IMR-90 (cell line): ENCODE data around the gene MAPK13. TPM values are rescaled to one million over a fixed set of nuclear protein-coding genes. Genes with fewer than 3 reads are reported as not detected.

Experiments used
- ATAC-seq: fragments of 200-7000 bp; cut with Tn5 transposase; 2 replicates; pipeline ENCODE4 v1.9.1; 2020; ENCODE audit warnings: low read depth, mild to moderate bottlenecking, moderate library complexity
- BruUV-seq: library from RNA; stranded (reverse); fragments of 400-500 nt; replicated peaks from 2 replicates; lab custom pipeline; 2021; lab: Mats Ljungman, UMichigan
- CTCF ChIA-PET: fragments of 300-600 bp; formaldehyde crosslinking; extraction: SDS; loops from one replicate; lab custom pipeline; 2021; ENCODE audit warnings: antibody characterized with exemption; lab: Yijun Ruan, JAX
- POLR2A ChIA-PET: fragments of 300-600 bp; sonication (Branson Sonifier 250); formaldehyde crosslinking; loops from one replicate; lab custom pipeline; 2022; ENCODE audit warnings: antibody characterized with exemption; ENCODE audit not compliant: unreplicated experiment; lab: Charles Lee
- DNase-seq: peaks from one replicate; pipeline ENCODE4 v3.0.0; 2013
- H2AFZ ChIP-seq: replicated peaks from 2 replicates; pipeline ENCODE3; 2013; ENCODE audit warnings: low read length, mild to moderate bottlenecking; ENCODE audit not compliant: poor library complexity
- H2AK5ac ChIP-seq: 2 replicates; pipeline ENCODE4 v1.6.1; 2013; ENCODE audit warnings: low read depth, low read length, inconsistent platforms
- H2AK9ac ChIP-seq: replicated peaks from 2 replicates; pipeline ENCODE3; 2013; ENCODE audit warnings: mild to moderate bottlenecking, low read depth, low read length, moderate library complexity; ENCODE audit not compliant: poor library complexity
- H2BK120ac ChIP-seq: 2 replicates; pipeline ENCODE4 v1.6.1; 2013; ENCODE audit warnings: low read depth, low read length, inconsistent platforms
- H2BK15ac ChIP-seq: 3 replicates; pipeline ENCODE4 v1.6.1; 2013; ENCODE audit warnings: low read depth, low read length, inconsistent platforms
- H2BK20ac ChIP-seq: 2 replicates; pipeline ENCODE4 v1.6.1; 2013; ENCODE audit warnings: low read depth, mild to moderate bottlenecking, inconsistent platforms, low read length, moderate library complexity
- H2BK5ac ChIP-seq: 2 replicates; pipeline ENCODE4 v1.6.1; 2013; ENCODE audit warnings: mild to moderate bottlenecking, low read depth, low read length, inconsistent platforms; ENCODE audit not compliant: poor library complexity, severe bottlenecking
- H3K14ac ChIP-seq: replicated peaks from 2 replicates; pipeline ENCODE4 v1.6.1; 2013; ENCODE audit warnings: low read depth, low read length, inconsistent platforms
- H3K18ac ChIP-seq: 2 replicates; pipeline ENCODE4 v1.6.1; 2013; ENCODE audit warnings: low read depth, low read length, control low read depth
- H3K23ac ChIP-seq: 2 replicates; pipeline ENCODE4 v1.6.1; 2013; ENCODE audit warnings: low read depth, low read length, inconsistent platforms
- H3K27ac ChIP-seq: 2 replicates; pipeline ENCODE4 v1.5.1; 2013; ENCODE audit warnings: mild to moderate bottlenecking, control low read depth, low read length; ENCODE audit not compliant: insufficient read depth
- H3K27me3 ChIP-seq: 2 replicates; pipeline ENCODE4 v1.6.1; 2013; ENCODE audit warnings: low read length; ENCODE audit not compliant: control insufficient read depth, insufficient read depth
- H3K36me3 ChIP-seq: 2 replicates; pipeline ENCODE4 v1.6.1; 2013; ENCODE audit warnings: low read length, mixed read lengths; ENCODE audit not compliant: control insufficient read depth, insufficient read depth
- H3K4ac ChIP-seq: 2 replicates; pipeline ENCODE4 v1.6.1; 2013; ENCODE audit warnings: low read depth, low read length, inconsistent platforms
- H3K4me1 ChIP-seq: 2 replicates; pipeline ENCODE4 v1.6.1; 2013; ENCODE audit warnings: low read length, mixed read lengths; ENCODE audit not compliant: control insufficient read depth, insufficient read depth
- H3K4me2 ChIP-seq: 2 replicates; pipeline ENCODE4 v1.6.1; 2013; ENCODE audit warnings: low read depth, mild to moderate bottlenecking, control low read depth, low read length, moderate library complexity
- H3K4me3 ChIP-seq: 2 replicates; pipeline ENCODE4 v1.5.1; 2013; ENCODE audit warnings: low read depth, mild to moderate bottlenecking, control low read depth, low read length, moderate library complexity; ENCODE audit not compliant: insufficient read depth
- H3K56ac ChIP-seq: 2 replicates; pipeline ENCODE4 v1.6.1; 2013; ENCODE audit warnings: low read length, inconsistent platforms; ENCODE audit not compliant: insufficient read depth; ENCODE audit errors: extremely low read depth
- H3K79me1 ChIP-seq, 2 experiments: 2 replicates each; pipeline ENCODE4 v1.6.1; 2013; ENCODE audit warnings: low read length in 2 of 2, inconsistent platforms in 1 of 2, low read depth in 1 of 2
- H3K9ac ChIP-seq: 2 replicates; pipeline ENCODE4 v1.6.1; 2013; ENCODE audit warnings: low read depth, low read length, control low read depth
- H3K9me1 ChIP-seq: 2 replicates; pipeline ENCODE4 v1.6.1; 2013; ENCODE audit warnings: low read length, inconsistent platforms; ENCODE audit not compliant: insufficient read depth
- H3K9me3 ChIP-seq: 2 replicates; pipeline ENCODE4 v1.6.1; 2013; ENCODE audit warnings: low read length; ENCODE audit not compliant: control insufficient read depth, insufficient read depth
- H4K20me1 ChIP-seq: 2 replicates; pipeline ENCODE4 v1.6.1; 2013; ENCODE audit warnings: low read length, inconsistent platforms; ENCODE audit not compliant: insufficient read depth
- H4K5ac ChIP-seq: 2 replicates; pipeline ENCODE4 v1.6.1; 2013; ENCODE audit warnings: mild to moderate bottlenecking, low read depth, low read length, control low read depth
- H4K8ac ChIP-seq, 2 experiments: 2 replicates each; pipeline ENCODE4 v1.6.1; 2013; ENCODE audit warnings: low read depth in 2 of 2, low read length in 2 of 2, control low read depth in 1 of 2, inconsistent platforms in 1 of 2
- H4K91ac ChIP-seq: 2 replicates; pipeline ENCODE4 v1.6.1; 2013; ENCODE audit warnings: low read depth, low read length, inconsistent platforms; ENCODE audit not compliant: insufficient read depth
- BHLHE40 ChIP-seq: fragments of 150-350 bp; IDR thresholded peaks from 2 replicates; pipeline ENCODE4 v1.6.1; 2016; ENCODE audit warnings: mild to moderate bottlenecking, low read depth, low read length
- NFE2L2 ChIP-seq: fragments of 150-350 bp; IDR thresholded peaks from 2 replicates; pipeline ENCODE4 v1.6.1; 2016; ENCODE audit warnings: low read depth, mild to moderate bottlenecking, low read length
- WGBS, 2 experiments: methylation state at CpG; one replicate each; pipeline versions ENCODE4 v1.1.5 to v1.1.7; 2013; ENCODE audit warnings: missing lambda C conversion rate in 2 of 2; ENCODE audit not compliant: insufficient read length in 1 of 2; ENCODE audit errors: extremely low coverage in 2 of 2; 5-methylcytosine and 5-hydroxymethylcytosine counted together
- dilution Hi-C: fragments of 300-500 bp; cut with HindIII; formaldehyde crosslinking; loops from one replicate; pipeline ENCODE4 v1.14.3; 2018; ENCODE audit warnings: low sequenced_read_pairs; ENCODE audit not compliant: unreplicated experiment
- in situ Hi-C: fragments of 300-500 bp; cut with MboI; formaldehyde crosslinking; loops from 3 replicates; pipeline ENCODE4 v1.14.3; 2019; ENCODE audit warnings: low sequenced_read_pairs, inconsistent platforms, mixed read lengths
- intact Hi-C: fragments of 100-400 bp; cut with micrococcal nuclease; formaldehyde crosslinking; loops from 2 replicates; pipeline ENCODE4 v1.10.0; 2022
- polyA plus RNA-seq, 3 experiments: library from polyadenylated mRNA; depleted of rRNA; stranded (reverse); fragments of >200 nt; gene quantifications; 2 replicates each; pipeline ENCODE4 v1.2.3, GENCODE V29; 2012; ENCODE audit warnings: low replicate concordance in 1 of 3
- total RNA-seq: library from RNA; depleted of rRNA; stranded (reverse); fragments of >200 nt; gene quantifications from 2 replicates; pipeline ENCODE4 v1.2.3, GENCODE V29; 2012

Gene MAPK13
- total and polyA plus RNA-seq, 2 of the 4 experiments (the other 2 are of a cell fraction): 2.0 to 2.9 TPM

- ATAC-seq (peak; percentile 89), DNase-seq (peak; percentile 57)
- TF ChIP-seq BHLHE40 (peak; percentile 55; the same call in 1 of the 2 replicates), NFE2L2 (no peak)
- Histone ChIP-seq H3K36me3 (peaks cover 32% of the 10 kb centered on the region), H3K9me1 (peaks cover 3% of the 10 kb centered on the region; the same call in 1 of the 2 replicates), H3K4me2 (no peak overlapping the region), H2AK9ac (no peak overlapping the region), H3K14ac (no peak overlapping the region), H4K91ac (no peak overlapping the region), H4K8ac (no peak overlapping the region), H3K23ac (no peak overlapping the region), H3K27me3 (no peaks in the 10 kb centered on the region), H3K9me3 (no peaks in the 10 kb centered on the region; the same call in 1 of the 2 replicates), H3K4ac (no peak overlapping the region), H4K20me1 (peaks cover 6% of the 10 kb centered on the region; the same call in 1 of the 2 replicates), H2AFZ (no peak overlapping the region), H2BK20ac (no peak overlapping the region), H2BK120ac (no peak overlapping the region), H2AK5ac (no peak overlapping the region), H3K56ac (no peak overlapping the region), H3K18ac (no peak overlapping the region), H3K4me3 (no peak overlapping the region), H3K4me1 (no peaks in the 10 kb centered on the region), H2BK15ac (no peak overlapping the region), H3K79me1 (peaks cover 8 to 23% of the 10 kb centered on the region in 2 experiments; a peak in 2 of 4 replicates), H4K5ac (no peak overlapping the region), H3K27ac (no peak overlapping the region), H3K9ac (no peak overlapping the region), H2BK5ac (no peak overlapping the region)
- dilution Hi-C loops: no loop called here
- in situ Hi-C loops: no loop called here
- CTCF ChIA-PET: interaction anchor here (0.7 kb wide), 2 partner anchors 10 to 99 kb away, joined by 5 read pairs; no protein-coding TSS in a partner anchor
- no CpG with 5 or more reads among the region's 2 CpGs for WGBS, 2 experiments
- intact Hi-C loops: no loop called here
- POLR2A ChIA-PET: no interaction called here
- BruUV-seq: no TSS peak
Observed at GRCh38 chr6:36104836-36105235, 25.5 kb upstream of the MAPK13 start.
